ENCODE results near the gene SRP9.
"Not testable (repeated sequence)": the region's sequence is repeated elsewhere in the genome, so short reads cannot be mapped to it uniquely, and the experiment has no call there.

The SRP9 gene

GRCh38 chr1:225817611-225818061, 40.0 kb downstream of the SRP9 start:
- no peak for DNase-seq

- DNase-seq, result no peak
These were observed 40.6 kb downstream of the SRP9 start for GRCh38 chr1:225818229-225818628.

DNA sequence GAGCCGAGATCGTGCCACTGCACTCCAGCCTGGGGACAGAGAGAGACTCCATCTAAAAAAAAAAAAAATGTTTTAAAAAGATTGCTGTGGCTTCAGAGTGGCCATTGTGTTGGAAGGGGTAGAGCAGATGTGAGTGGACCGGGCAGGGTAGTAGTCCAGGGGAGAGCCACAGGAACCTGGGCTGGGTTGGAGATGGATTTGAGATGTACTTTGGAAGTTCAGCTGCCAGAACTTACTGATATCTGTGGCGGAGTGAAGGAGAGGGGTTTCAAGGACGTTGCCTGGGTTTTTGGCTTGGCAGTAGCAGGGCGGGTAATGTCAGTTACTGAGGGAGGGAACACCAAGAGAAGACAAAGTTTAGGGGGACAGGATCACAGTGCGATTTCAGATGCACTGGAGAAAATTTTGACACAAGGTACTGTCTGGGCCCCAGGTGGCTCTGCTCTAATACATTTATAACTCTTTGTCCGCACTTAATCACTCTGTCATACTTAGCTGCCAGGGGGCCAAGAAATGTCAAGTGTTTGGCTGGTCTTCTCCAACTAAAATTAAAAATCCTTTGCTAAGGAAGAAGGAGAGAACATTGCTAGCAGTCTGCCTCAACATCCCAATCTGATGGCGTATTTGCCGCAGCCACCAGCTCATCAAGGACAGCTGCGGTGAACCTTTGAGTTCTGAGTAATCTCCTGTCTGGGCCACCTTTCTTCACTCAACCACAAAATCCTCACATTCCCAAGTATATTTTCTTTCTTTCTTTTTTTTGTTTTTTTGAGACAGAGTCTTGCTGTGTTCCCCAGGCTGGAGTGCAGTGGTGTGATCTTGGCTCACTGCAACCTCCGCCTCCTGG, 41.9 kb downstream of the SRP9 start:
- no peak for DNase-seq

DNA sequence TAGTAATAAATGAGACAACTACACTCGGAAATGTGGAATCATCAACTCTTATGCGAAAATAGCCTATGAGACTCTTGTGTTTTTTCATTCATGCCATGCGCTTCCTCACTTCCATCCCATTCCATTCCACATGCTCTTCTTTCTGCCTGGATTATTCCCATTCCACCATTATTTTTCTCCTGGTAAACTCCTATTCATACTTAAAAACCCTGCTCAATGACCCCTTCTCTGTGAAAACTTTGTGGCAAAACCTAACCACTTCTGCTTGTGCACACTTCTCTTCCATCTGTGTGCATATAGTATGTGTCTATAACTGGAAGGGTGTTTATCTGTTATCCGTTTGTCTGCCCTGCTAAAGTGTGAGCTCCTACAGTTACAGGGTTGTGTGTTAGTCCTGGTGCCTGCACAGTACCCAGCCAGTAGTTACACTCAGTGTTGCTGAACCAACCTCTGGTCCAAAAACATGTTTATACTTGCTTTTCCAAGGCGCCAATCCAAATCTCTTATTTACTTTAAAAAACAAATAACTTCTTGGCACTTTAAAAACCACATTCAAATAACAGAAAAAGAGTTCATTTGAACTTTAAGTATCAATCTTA, 43.0 kb downstream of the SRP9 start:
- no peak for DNase-seq

DNA sequence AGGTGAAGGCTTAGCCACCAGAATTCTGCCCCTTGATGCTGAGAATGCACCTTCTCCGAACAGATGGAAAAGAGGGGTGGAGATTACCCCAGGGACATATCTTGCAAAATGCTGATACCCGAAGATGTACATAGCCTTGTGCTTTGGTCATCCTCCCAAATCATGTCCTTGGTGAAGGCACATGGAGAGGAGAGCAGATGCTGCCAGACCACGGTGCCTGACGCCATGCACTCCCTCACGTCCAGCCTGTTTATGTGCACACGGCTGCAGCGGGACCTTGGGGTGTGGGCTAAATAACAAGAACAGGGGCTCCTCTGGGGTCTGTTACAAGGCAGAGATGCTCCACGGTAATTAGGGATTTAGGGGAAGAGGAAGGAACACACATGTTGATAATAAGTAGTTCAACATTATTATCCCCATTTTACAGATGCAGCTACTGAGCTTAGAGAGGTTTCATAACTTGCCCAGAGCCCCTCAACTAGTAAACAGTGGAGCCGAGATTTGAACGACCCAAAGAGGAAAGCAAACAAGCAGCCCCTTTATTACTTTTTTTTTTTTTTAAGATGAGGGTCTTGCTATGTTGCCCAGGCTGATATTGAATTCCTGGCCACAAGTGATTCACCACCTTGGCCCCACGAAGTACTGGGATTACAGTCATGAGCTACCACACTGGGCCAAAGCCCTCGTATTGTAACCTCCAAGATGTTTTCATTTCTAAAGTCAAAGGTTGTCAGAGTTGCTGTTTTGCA, 45.2 kb downstream of the SRP9 start:
- no peak for DNase-seq

DNA sequence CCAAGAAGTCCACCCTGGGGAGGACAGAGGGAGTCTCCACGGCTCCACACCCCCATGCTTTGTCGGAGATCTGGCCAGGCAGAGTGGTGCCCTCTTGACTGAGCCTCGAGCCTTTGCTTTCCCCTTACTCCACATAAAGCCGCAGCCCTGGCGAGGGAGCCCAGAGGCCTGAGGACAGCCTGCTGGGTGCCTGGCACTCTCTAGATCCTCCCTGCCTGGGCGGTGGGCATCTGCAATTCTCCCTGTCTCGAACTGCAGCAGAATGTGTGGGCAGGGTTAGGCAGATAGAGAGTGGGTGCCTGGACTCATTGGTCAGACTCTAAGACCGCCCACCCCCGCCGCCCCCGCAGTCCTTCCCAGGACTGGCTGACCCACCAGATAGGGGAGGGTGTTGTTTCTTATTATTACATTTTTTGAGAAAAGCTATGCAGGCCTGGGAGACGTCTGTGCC, 46.2 kb downstream of the SRP9 start:
- DNase-seq, result no peak

DNA sequence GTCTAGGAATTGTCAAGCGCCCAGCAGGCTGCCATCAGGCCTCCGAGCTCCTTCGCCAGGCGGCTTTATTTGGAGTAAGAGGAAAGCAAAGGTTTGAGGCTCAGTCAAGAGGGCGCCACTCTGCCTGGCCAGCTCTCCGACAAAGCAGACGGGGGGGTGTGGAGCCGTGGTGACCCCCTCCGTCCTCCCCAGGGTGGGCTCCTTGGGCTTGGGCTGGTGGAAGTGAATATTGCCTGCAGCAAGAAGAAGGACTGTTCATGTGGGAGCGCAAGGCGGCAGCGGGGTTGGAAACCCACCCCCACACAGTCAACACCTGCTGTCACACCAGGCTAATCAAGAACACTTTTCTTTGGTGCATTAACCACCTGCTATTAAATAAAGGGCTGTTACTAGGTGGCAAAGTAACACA, 46.9 kb downstream of the SRP9 start:
- DNase-seq, result no peak

GRCh38 chr1:225825078-225825477, 47.5 kb downstream of the SRP9 start:
- no peak for DNase-seq

GRCh38 chr1:225825607-225826007, 48.0 kb downstream of the SRP9 start:
- no peak for DNase-seq

GRCh38 chr1:225827076-225827475, 49.5 kb downstream of the SRP9 start:
- no peak for DNase-seq

DNA sequence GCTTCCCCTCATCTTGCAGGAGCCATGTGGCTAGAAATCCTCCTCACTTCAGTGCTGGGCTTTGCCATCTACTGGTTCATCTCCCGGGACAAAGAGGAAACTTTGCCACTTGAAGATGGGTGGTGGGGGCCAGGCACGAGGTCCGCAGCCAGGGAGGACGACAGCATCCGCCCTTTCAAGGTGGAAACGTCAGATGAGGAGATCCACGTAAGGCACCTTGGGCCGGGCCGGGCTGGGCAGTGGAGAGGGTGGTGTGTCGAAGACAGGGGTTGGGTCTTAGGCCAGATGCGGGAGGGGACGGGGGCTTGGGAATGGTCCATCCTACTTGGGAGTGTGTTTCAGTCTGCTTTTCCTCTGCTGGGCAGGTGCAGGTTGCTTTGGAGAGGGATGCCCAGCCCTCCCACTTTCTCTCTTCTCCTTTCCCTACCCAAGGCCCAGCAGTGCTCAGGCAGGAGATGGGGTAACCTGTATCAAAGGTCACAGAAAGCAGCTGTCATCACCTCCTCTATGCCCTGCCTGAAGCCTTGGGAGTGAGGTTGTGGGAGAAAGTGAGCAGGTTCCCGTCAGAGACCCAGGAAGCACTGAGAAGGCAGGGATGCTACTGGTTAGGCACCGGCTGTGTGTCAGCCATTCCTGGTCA, 51.2 kb downstream of the SRP9 start:
- no peak for DNase-seq

GRCh38 chr1:225830841-225831240, 53.2 kb downstream of the SRP9 start:
- no peak for DNase-seq

- DNase-seq, result no peak
These were observed 57.0 kb downstream of the SRP9 start for GRCh38 chr1:225834417-225835329.

- DNase-seq, result no peak
These were observed 58.2 kb downstream of the SRP9 start for GRCh38 chr1:225835856-225836255.

DNA sequence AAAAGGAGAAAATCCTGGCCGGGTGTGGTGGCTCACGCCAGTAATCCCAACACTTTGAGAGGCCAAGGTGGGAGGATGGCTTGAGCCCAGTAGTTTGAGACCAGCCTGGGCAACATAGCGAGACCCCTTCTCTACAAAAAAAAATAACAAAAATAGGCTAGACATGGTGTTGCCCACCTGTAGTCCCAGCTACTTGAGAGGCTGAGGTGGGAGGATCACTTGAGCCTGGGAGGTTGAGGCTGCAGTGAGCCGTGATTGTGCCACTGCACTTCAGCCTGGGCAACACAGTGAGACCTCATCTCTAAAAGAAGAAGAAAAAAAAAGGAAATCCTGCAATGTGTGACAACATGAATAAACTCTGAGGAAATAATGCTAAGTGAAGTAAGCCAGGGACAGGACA, 58.7 kb downstream of the SRP9 start:
- not testable (repeated sequence) for DNase-seq

DNA sequence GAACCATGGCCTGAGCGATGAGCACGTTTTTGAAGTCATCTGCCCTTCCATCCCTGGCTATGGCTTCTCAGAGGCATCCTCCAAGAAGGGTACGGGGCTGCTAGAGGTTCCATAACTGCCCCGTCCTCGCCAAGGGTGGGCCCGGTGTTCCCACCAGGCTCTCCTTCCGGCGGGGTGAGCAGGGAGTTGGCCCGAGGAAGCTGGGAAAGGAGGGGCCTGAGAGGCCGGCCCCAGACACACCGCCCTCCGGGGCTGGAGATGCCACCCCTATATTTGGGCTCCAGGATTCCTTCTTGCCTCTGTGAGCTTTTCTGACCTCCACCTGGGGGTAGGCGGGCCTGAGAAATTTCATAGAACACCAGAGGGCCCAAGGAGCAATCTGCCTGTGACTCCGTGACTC, 61.2 kb downstream of the SRP9 start:
- no peak for DNase-seq
